Adipocyte (in vitro differentiated cells): ENCODE data around the gene CXXC5.
"Not testable (repeated sequence)": the region's sequence is repeated elsewhere in the genome, so short reads cannot be mapped to it uniquely, and the experiment has no call there.

Experiments
- DNase-seq: peaks from one replicate; pipeline ENCODE4 v3.0.0-alpha.2; 2015; ENCODE audit warnings: low read depth
- H3K27me3 ChIP-seq: replicated peaks from 2 replicates; pipeline ENCODE4 v1.7.0; 2013; ENCODE audit warnings: mild to moderate bottlenecking, low read length, moderate library complexity; ENCODE audit not compliant: control insufficient read depth, insufficient read depth
- H3K36me3 ChIP-seq: 2 replicates; pipeline ENCODE4 v1.7.0; 2013; ENCODE audit warnings: low read length, mild to moderate bottlenecking, moderate library complexity; ENCODE audit not compliant: control insufficient read depth, insufficient read depth, severe bottlenecking
- H3K4me1 ChIP-seq: 2 replicates; pipeline ENCODE4 v1.7.0; 2013; ENCODE audit warnings: mild to moderate bottlenecking, low read length, moderate library complexity; ENCODE audit not compliant: control insufficient read depth, insufficient read depth
- H3K4me3 ChIP-seq: 2 replicates; pipeline ENCODE4 v1.7.0; 2013; ENCODE audit warnings: mild to moderate bottlenecking, low read length, moderate library complexity
- H3K9ac ChIP-seq: 2 replicates; pipeline ENCODE4 v1.7.0; 2013; ENCODE audit warnings: mild to moderate bottlenecking, low read length, moderate library complexity
- H3K9me3 ChIP-seq: 2 replicates; pipeline ENCODE4 v1.7.0; 2013; ENCODE audit warnings: mild to moderate bottlenecking, low read length, moderate library complexity; ENCODE audit not compliant: control insufficient read depth

Gene CXXC5

DNA sequence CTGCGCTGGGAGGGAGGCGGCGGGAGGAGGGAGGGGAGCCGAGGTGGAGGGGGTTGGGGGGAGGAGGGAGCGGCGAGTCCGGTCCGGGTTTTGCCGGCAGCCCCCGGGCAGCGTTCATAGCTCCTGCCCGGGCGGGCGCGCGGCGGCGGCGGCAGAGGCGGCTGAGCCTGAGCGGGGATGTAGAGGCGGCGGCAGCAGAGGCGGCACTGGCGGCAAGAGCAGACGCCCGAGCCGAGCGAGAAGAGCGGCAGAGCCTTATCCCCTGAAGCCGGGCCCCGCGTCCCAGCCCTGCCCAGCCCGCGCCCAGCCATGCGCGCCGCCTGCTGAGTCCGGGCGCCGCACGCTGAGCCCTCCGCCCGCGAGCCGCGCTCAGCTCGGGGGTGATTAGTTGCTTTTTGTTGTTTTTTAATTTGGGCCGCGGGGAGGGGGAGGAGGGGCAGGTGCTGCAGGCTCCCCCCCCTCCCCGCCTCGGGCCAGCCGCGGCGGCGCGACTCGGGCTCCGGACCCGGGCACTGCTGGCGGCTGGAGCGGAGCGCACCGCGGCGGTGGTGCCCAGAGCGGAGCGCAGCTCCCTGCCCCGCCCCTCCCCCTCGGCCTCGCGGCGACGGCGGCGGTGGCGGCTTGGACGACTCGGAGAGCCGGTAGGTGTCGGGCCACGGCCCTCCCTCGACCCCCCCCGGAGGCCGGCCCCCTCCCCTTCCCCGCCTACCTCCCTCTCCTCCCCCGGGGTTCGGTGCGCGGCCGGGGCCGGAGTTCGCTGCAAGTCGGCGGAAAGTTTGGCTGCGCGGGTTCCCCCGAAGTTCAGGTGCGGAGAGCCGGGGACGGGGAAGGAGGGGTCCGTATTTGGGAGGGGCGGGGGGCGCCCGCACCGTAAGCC, at the start of gene CXXC5:
CXXC5 (plus strand) TSS at position 145 of the 877 bp plus-strand sequence. CDS start 32,175 bp downstream, outside the sequence.
- peak within 1 kb of the TSS; percentile 95 for H3K9ac ChIP-seq
- no peaks in the 10 kb centered on the region for H3K9me3 ChIP-seq
- H3K4me3 ChIP-seq: peak within 1 kb of the TSS; percentile 91
- peak; percentile 94 for DNase-seq
- H3K36me3 ChIP-seq: no peaks in the 10 kb centered on the region
- H3K4me1 ChIP-seq: peaks cover 42% of the 10 kb centered on the region
- no peaks in the 10 kb centered on the region for H3K27me3 ChIP-seq

DNA sequence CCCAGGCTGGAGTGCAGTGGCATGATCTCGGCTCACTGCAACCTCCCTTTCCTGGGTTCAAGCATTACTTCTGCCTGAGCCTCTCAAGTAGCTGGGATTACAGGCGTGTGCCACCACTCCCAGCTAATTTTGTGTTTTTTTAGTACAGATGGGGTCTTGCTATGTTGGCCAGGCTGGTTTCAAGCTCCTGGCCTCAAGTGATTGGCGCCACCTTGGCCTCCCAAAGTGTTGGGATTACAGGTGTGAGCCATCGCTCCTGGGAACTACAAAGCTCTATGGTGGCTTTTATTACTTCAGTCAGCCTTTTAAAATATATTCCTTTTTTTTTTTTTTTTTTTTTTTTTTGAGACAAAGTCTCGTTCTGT, 49.6 kb upstream of the CXXC5 start:
- not testable (repeated sequence) for H3K9me3 ChIP-seq, H3K4me3 ChIP-seq, H3K27me3 ChIP-seq, DNase-seq, H3K9ac ChIP-seq
- H3K4me1 ChIP-seq: peaks cover 19% of the 10 kb centered on the region
- H3K36me3 ChIP-seq: peaks cover 29% of the 10 kb centered on the region

DNA sequence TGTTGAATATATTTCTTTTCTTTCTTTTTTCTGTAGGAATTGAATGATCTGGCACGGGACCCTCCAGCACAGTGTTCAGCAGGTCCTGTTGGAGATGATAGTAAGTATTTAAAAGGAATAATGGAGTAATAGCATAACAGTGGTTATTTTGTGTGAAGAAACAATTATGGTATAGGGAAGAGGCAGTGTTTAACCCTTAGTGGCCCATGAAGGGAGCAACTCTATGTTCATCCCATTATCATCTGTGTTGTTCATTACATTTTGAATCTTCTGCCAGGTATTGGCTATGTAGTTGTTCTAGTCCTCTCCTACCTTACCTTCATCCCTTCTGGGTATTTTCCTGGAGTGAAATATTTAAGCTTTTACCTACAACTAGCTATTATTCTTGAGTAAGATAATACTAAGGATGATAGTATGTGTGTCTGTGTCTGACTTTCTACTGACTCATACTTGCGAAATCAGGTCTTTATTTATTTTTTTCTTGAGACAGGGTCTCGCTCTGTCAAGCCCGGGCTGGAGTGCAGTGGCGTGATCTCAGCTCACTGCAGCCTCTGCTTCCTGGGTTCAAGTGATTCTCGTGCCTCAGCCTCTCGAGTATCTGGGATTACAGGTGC, 47.7 kb upstream of the CXXC5 start:
- no peaks in the 10 kb centered on the region for H3K9me3 ChIP-seq
- H3K4me3 ChIP-seq: no peak overlapping the region
- no peak overlapping the region for H3K9ac ChIP-seq
- H3K27me3 ChIP-seq: no peaks in the 10 kb centered on the region
- H3K4me1 ChIP-seq: peaks cover 10% of the 10 kb centered on the region
- peaks cover 41% of the 10 kb centered on the region for H3K36me3 ChIP-seq
- peak; percentile 82 for DNase-seq

DNA sequence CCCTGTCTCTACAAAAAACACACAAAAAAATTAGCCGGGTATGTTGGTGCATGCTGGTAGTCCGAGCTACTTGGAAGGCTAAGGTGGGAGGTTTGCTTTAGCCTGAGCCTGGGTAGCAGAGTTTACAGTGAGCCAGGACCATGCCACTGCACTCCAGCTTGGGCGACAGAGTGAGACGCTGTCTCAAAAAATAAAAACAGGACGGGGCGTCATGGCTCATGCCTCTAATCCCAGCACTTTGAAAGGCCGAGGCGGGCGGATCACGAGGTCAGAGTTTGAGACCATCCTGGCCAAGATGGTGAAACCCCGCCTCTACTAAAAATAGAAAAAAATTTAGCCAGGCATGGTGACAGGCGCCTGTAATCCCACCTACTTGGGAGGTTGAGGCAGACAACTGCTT, 46.7 kb upstream of the CXXC5 start:
- Histone ChIP-seq H3K4me3 (no peak overlapping the region), H3K9me3 (no peaks in the 10 kb centered on the region), H3K36me3 (peaks cover 41% of the 10 kb centered on the region), H3K4me1 (peaks cover 10% of the 10 kb centered on the region), H3K9ac (no peak overlapping the region), H3K27me3 (no peaks in the 10 kb centered on the region)
- no peak for DNase-seq

DNA sequence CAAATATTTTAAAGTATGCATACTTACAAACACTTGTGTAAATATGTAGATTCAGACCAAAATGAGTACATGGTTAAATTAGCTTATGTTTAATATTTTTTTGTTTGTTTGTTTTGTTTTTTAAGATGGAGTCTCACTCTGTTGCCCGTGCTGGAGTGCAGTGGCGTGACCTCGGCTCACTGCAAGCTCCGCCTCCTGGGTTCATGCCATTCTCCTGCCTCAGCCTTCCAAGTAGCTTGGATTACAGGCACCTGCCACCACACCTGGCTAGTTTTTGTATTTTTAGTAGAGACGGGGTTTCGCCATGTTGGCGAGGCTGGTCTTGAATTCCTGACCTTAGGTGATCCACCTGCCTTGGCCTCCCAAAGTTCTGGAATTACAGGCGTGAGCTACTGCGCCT, 46.2 kb upstream of the CXXC5 start:
- DNase-seq, H3K27me3 ChIP-seq, H3K9me3 ChIP-seq, H3K9ac ChIP-seq, H3K4me3 ChIP-seq: not testable (repeated sequence)
- H3K4me1 ChIP-seq: peaks cover 10% of the 10 kb centered on the region
- peaks cover 43% of the 10 kb centered on the region for H3K36me3 ChIP-seq

DNA sequence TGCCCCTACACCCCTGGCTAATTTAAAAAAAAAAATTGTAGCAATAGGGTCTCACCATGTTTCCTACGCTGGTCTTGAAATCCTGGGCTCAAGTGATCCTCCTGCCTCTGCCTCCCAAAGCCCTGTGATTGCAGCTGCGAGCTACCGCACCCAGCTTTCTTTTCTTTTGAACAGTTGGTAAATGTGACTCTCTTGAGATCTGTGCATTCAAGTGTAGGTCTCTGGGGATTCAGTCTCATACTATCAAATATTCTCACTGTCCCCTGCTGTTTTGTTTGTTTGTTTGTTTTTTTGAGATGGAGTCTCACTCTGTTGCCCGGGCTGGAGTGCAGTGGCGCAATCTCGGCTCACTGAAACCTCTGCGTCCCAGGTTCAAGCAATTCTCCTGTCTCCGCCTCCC, 42.3 kb upstream of the CXXC5 start:
- peaks cover under 1% of the 10 kb centered on the region for H3K4me1 ChIP-seq
- DNase-seq: no peak
- H3K36me3 ChIP-seq: peaks cover 37% of the 10 kb centered on the region
- no peak overlapping the region for H3K9ac ChIP-seq
- H3K4me3 ChIP-seq: no peak overlapping the region
- no peaks in the 10 kb centered on the region for H3K9me3 ChIP-seq
- no peaks in the 10 kb centered on the region for H3K27me3 ChIP-seq

DNA sequence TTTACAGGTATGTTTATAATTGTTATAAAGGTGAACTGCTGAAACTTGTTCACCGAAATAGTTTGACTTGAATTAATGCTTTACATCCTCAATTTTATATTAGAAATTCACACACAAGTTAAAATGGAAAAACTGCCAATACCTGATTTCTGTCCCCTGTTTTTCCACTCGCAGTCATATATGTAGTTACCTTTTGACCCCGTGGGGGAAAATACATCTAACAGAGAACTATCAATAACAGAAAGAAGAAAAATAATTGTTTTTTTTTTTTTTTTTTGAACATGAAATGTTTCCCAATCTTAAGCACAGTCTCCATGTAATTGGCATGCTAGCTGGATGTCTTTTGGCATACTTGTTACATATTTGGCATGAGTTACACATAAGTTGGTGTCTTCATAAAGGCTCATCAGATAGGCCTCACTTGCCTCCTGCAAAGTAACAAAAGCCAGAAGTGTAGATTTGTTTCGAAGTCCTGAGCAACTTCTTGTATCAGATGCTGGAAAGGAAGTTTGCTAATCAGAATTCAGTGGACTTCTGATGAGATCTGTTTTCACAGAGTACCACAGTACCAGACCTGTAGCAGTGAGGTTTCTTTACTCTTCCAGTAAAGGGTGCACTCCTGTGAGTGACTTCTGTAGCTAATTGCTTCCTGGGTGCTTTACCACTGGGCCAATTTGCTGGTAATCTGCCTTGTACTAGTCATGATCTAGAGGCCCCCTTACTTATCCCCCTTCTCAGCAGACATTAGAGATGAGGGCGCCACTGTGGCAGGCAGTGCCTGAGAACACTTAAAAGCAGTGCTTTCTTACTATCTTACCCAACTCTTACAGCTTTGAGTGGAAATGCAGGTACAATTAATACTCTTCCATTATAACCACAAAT, 36.2 kb upstream of the CXXC5 start:
- no peaks in the 10 kb centered on the region for H3K27me3 ChIP-seq
- H3K9me3 ChIP-seq: no peaks in the 10 kb centered on the region
- no peak overlapping the region for H3K4me3 ChIP-seq
- H3K9ac ChIP-seq: no peak overlapping the region
- peaks cover 22% of the 10 kb centered on the region for H3K36me3 ChIP-seq
- peak; percentile 26 for DNase-seq
- H3K4me1 ChIP-seq: peaks cover 9% of the 10 kb centered on the region

DNA sequence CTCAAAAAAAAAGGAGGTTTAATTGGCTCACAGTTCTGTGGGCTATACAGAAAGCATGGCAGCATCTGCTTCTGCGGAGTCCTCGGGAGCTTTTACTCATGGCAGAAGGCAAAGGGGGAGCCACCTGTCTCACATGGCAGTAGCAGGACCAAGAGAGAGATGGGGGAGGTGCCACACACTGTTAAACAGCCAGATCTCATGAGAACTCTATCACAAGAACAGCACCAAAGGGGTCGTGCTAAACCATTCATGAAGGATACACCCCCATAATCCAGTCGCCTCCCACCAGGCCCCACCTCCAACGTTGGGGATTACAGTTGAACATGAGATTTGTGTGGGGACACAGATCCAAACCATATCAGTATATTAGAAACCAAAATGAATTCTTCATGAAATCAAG, 28.3 kb upstream of the CXXC5 start:
- H3K9ac ChIP-seq: no peak overlapping the region
- peaks cover 81% of the 10 kb centered on the region for H3K36me3 ChIP-seq

DNA sequence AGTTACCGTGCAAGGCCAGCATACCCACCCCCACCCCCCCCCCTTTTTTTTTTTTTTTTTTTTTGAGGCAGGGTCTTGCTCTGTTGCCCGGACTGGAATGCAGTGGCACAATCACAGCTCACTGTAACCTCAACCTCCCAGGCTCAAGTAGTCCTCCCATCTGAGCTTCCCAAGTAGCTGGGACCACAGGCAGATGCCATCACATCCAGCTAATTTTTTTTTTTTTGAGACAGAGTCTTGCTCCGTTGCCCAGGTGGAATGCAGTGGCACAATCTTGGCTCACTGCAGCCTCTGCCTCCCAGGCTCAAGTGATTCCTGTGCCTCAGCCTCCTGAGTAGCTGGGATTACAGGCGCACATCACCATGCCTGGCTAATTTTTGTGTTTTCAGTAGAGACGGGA, 22.8 kb upstream of the CXXC5 start:
- H3K4me3 ChIP-seq, H3K27me3 ChIP-seq, H3K9me3 ChIP-seq, DNase-seq, H3K4me1 ChIP-seq, H3K9ac ChIP-seq: not testable (repeated sequence)
- peaks cover 76% of the 10 kb centered on the region for H3K36me3 ChIP-seq

More for the DNA sequence above, 28.3 kb upstream of the CXXC5 start:
- DNase-seq: no peak
- no peaks in the 10 kb centered on the region for H3K9me3 ChIP-seq
- H3K4me3 ChIP-seq: no peak overlapping the region
- H3K27me3 ChIP-seq: no peaks in the 10 kb centered on the region
- no peaks in the 10 kb centered on the region for H3K4me1 ChIP-seq

DNA sequence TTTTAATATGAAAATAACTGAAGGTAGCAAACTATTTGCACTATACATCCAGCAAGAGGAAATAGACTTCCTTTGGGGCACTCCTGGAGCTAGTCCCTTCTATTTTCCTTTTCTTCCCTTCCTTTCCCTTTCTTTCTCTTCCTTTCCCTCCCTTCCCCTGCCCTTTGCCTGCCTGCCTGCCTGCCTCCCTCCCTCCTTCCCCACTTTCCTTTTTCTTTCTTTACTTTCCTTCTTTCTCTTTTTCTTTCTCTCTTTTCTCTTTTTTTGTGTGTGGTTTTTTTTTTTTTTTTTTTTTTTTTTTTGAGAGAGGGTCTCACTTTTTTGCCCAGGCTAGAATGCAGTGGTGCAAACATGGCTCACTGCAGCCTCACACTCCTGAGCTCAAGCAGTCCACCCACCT, 17.3 kb upstream of the CXXC5 start:
- Histone ChIP-seq H3K36me3 (peaks cover 35% of the 10 kb centered on the region), H3K9ac (no peak overlapping the region), H3K4me3 (no peak overlapping the region)

More for the DNA sequence above, 17.3 kb upstream of the CXXC5 start:
- Histone ChIP-seq H3K27me3 (no peaks in the 10 kb centered on the region), H3K4me1 (peaks cover 18% of the 10 kb centered on the region), H3K9me3 (no peaks in the 10 kb centered on the region)
- no peak for DNase-seq
